Adrenal gland (tissue), 12 donors: ENCODE results near the gene ZFHX3. TPM values are rescaled to one million over a fixed set of nuclear protein-coding genes. Genes with fewer than 3 reads are reported as not detected.
A peak's percentile ranks its signal among the peaks of the same experiment; 100 is the strongest.

Experiments used
- DNase-seq, 7 donors: peaks; one replicate each; pipeline ENCODE4 v3.0.0-alpha.2; 2019 to 2020
- H3K27ac ChIP-seq, 5 donors: fragments of 200-600 bp; sonication (generic) in 4 of 5; 1 replicate in 3 of 5; 2 replicates in 2 of 5; pipeline versions ENCODE4 v1.5.1 to v1.8.0; 2016 to 2020; ENCODE audit warnings: mild to moderate bottlenecking in 1 of 5
- H3K27me3 ChIP-seq: fragments of 200-600 bp; 2 replicates; pipeline ENCODE4 v1.8.0; 2021
- H3K36me3 ChIP-seq, 2 donors: fragments of 200-600 bp; replicated peaks in 1 of 2; 1 replicate in 1 of 2; 2 replicates in 1 of 2; pipeline versions ENCODE4 v1.5.1 to v1.8.0; 2018 to 2022
- H3K4me1 ChIP-seq, 2 donors: fragments of 200-600 bp; replicated peaks in 1 of 2; 1 replicate in 1 of 2; 2 replicates in 1 of 2; pipeline versions ENCODE4 v1.5.1 to v1.8.0; 2018 to 2021
- H3K4me3 ChIP-seq, 4 donors: fragments of 200-600 bp; sonication (generic) in 3 of 4; one replicate each; pipeline ENCODE4 v1.5.1; 2016 to 2018
- H3K9me3 ChIP-seq, 3 donors: fragments of 200-600 bp; sonication (generic) in 1 of 3; replicated peaks in 1 of 3; 1 replicate in 2 of 3; 2 replicates in 1 of 3; pipeline versions ENCODE4 v1.5.1 to v1.8.0; 2016 to 2021
- CTCF ChIP-seq, 6 experiments: fragments of 450-650 bp in 4 of 6; fragments of 200-600 bp in 2 of 6; sonication (generic) in 1 of 6; IDR thresholded peaks; 1 replicate in 5 of 6; 2 replicates in 1 of 6; pipeline versions ENCODE4 v1.5.1 to v1.8.0; 2016 to 2021; ENCODE audit warnings: antibody characterized with exemption in 6 of 6, mild to moderate bottlenecking in 2 of 6, moderate library complexity in 1 of 6
- POLR2A ChIP-seq, 2 donors: fragments of 450-650 bp; IDR thresholded peaks; one replicate each; pipeline ENCODE4 v1.6.1; 2017; ENCODE audit warnings: antibody characterized with exemption in 2 of 2, mild to moderate bottlenecking in 2 of 2, moderate library complexity in 1 of 2
- WGBS, 4 donors: extraction: QIAGEN DNeasy Blood & Tissue Kit in 2 of 4; methylation state at CpG; one replicate each; pipeline versions ENCODE4 v1.1.5 to v1.1.7; 2013 to 2017; 5-methylcytosine and 5-hydroxymethylcytosine counted together
- intact Hi-C, 2 donors: fragments of 100-400 bp; cut with DNase I; formaldehyde crosslinking; loops; one replicate each; pipeline versions ENCODE4 v1.14.1 to v1.15.0; 2022 to 2023
- polyA plus RNA-seq, 3 donors: library from polyadenylated mRNA; stranded (reverse); fragments of 200-250 nt in 2 of 3; fragments of 350-450 nt in 1 of 3; fragmentation: Illumina TruSeq in 1 of 3; extraction: RNeasy Lipid Tissue Mini Kit (QIAGEN cat#74804) in 1 of 3; gene quantifications; one replicate each; pipeline ENCODE4 v1.2.3, GENCODE V29; 2013 to 2014
- total RNA-seq, 9 donors: library from RNA; depleted of rRNA in 4 of 9; stranded (reverse); fragments of >200 nt in 4 of 9; fragments of 120-200 nt in 1 of 9; fragmentation: NEBNext Ultra II Directional in 1 of 9; extraction: Animal tissue kit (Norgen Biotek cat#: 25700) in 1 of 9; gene quantifications; one replicate each; pipeline versions ENCODE4 v1.1.0 to v1.2.4, GENCODE V29; 2013 to 2023
- donor health status: healthy with polysubstance abuse.
- donor health status: Bipolar disorder and iron deficiency.
- donor health status: DM: yes; HTN: yes; CAD: no.
- donor health status: DM: no; HTN: no; CAD: no.
- donor health status: DM: no; HTN: no; CAD: no.
- donor health status: DM: yes; HTN: yes; CAD: no.

Gene ZFHX3
- total and polyA plus RNA-seq, 12 donors = 2.4 to 31.6 (median 19.3) TPM

GRCh38 chr16:73065632-73066330 lies 17.9 kb upstream of the ZFHX3 start:
- TF ChIP-seq CTCF (IDR thresholded peaks at IDR 0.05) = no peak
- peak overlapping the region in 2 of 5 donors; percentile 42 to 97 for H3K27ac ChIP-seq
- H3K36me3 ChIP-seq = no peaks in the 10 kb centered on the region
- H3K9me3 ChIP-seq = no peaks in the 10 kb centered on the region
- no peaks in the 10 kb centered on the region for H3K27me3 ChIP-seq
- peak overlapping the region in 1 of 4 donors; percentile 52 for H3K4me3 ChIP-seq
- H3K4me1 ChIP-seq = peaks cover 26 to 51% of the 10 kb centered on the region in 2 donors
- intact Hi-C loops = loop anchor here (10.0 kb wide), 1 partner anchor 109 kb away; no protein-coding TSS in a partner anchor
- peak in 1 of 7 donors; percentile 55 for DNase-seq
- 44 to 67% (median 55%) methylated on average over 32 to 43 of the region's 43 CpGs for WGBS, 4 donors

- TF ChIP-seq POLR2A (IDR thresholded peaks at IDR 0.05) (no peak), CTCF (IDR thresholded peaks at IDR 0.05) (no peak)
- WGBS, 4 donors = 34 to 42% (median 36%) methylated on average over 21 to 24 of the region's 24 CpGs
- H3K27me3 ChIP-seq = no peaks in the 10 kb centered on the region
- H3K4me1 ChIP-seq = peaks cover 24 to 53% of the 10 kb centered on the region in 2 donors
- intact Hi-C loops = loop anchor here (10.0 kb wide), 1 partner anchor 110 kb away; no protein-coding TSS in a partner anchor
- no peaks in the 10 kb centered on the region for H3K9me3 ChIP-seq
- H3K4me3 ChIP-seq = peak overlapping the region in 3 of 4 donors; percentile 5 to 52 (median 12)
- H3K36me3 ChIP-seq = no peaks in the 10 kb centered on the region
- peak overlapping the region; percentile 79 to 90 (median 86) for H3K27ac ChIP-seq
- peak in 2 of 7 donors; percentile 33 to 54 for DNase-seq
Observed at GRCh38 chr16:73064994-73065545, 17.1 kb upstream of the ZFHX3 start.

- Histone ChIP-seq H3K9me3 (no peaks in the 10 kb centered on the region), H3K4me3 (peak overlapping the region in 3 of 4 donors; percentile 5 to 52 (median 12)), H3K36me3 (no peaks in the 10 kb centered on the region), H3K27me3 (no peaks in the 10 kb centered on the region), H3K4me1 (peaks cover 24 to 55% of the 10 kb centered on the region in 2 donors), H3K27ac (peak overlapping the region; percentile 79 to 90 (median 86))
- TF ChIP-seq CTCF (IDR thresholded peaks at IDR 0.05) (no peak), POLR2A (IDR thresholded peaks at IDR 0.05) (peak in 1 of 2 donors; percentile 70)
- peak; percentile 57 to 79 (median 77) for DNase-seq
- intact Hi-C loops = loop anchor here (10.0 kb wide), 1 partner anchor 110 kb away; no protein-coding TSS in a partner anchor
- WGBS, 4 donors = 14 to 25% (median 17%) methylated on average over 25 of the region's 25 CpGs
Observed at GRCh38 chr16:73064212-73064993, 16.5 kb upstream of the ZFHX3 start.

GRCh38 chr16:73063854-73064211 lies 15.9 kb upstream of the ZFHX3 start:
- H3K4me3 ChIP-seq = peak overlapping the region in 2 of 4 donors; percentile 12 to 52
- intact Hi-C loops = loop anchor here (10.0 kb wide), 1 partner anchor 111 kb away; no protein-coding TSS in a partner anchor
- no peak for TF ChIP-seq CTCF (IDR thresholded peaks at IDR 0.05)
- no peak for TF ChIP-seq POLR2A (IDR thresholded peaks at IDR 0.05)
- WGBS, 4 donors = 36 to 41% (median 40%) methylated on average over 14 of the region's 14 CpGs
- H3K9me3 ChIP-seq = no peaks in the 10 kb centered on the region
- peaks cover 23 to 50% of the 10 kb centered on the region in 2 donors for H3K4me1 ChIP-seq
- peak in 1 of 7 donors; percentile 43 for DNase-seq
- H3K27me3 ChIP-seq = no peaks in the 10 kb centered on the region
- H3K36me3 ChIP-seq = no peaks in the 10 kb centered on the region
- peak overlapping the region; percentile 79 to 90 (median 86) for H3K27ac ChIP-seq
